Measurements from ENCODE around the gene MRPS22.
"Not testable (repeated sequence)": the region's sequence is repeated elsewhere in the genome, so short reads cannot be mapped to it uniquely, and the experiment has no call there.

MRPS22 gene

DNA sequence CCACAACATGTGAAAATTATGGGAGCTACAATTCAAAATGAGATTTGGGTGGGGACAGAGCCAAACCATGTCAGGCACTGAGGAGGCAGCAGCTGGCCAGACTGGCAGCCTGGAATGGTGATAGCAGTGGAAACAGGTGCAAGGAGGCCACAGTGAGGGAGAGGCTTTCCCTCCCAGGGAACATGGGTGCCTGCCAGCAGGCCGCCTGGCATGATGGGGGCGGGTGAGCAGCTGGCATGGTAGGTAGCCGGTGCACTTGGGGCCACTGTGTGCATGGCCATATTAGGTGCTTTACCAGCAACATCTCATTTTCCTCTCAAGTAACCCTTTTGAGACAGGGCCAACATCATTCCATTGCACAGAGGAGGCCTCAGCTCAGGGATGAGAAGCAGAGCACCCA, 18.3 kb upstream of the MRPS22 start:
- no peak for DNase-seq (ENCODE audit: low read depth, low spot score)
- no peaks in the 10 kb centered on the region for H3K36me3 ChIP-seq (ENCODE audit: insufficient read depth, low read length)
- H3K27ac ChIP-seq, result no peak overlapping the region
- H3K9ac ChIP-seq (ENCODE audit: insufficient read length), result no peak overlapping the region
- H3K4me3 ChIP-seq, result no peak overlapping the region
- no peak for TF ChIP-seq FOXP2 (optimal IDR thresholded peaks at IDR 0.05; ENCODE audit: control extremely low read depth, extremely low read length, insufficient read depth)
- TF ChIP-seq EZH2 (IDR thresholded peaks at IDR 0.05), result no peak
- TF ChIP-seq POLR2AphosphoS5 (IDR thresholded peaks at IDR 0.05; ENCODE audit: borderline replicate concordance, low read depth, low read length), result no peak
- H3K9me3 ChIP-seq (ENCODE audit: low read depth, low read length), result no peaks in the 10 kb centered on the region

DNA sequence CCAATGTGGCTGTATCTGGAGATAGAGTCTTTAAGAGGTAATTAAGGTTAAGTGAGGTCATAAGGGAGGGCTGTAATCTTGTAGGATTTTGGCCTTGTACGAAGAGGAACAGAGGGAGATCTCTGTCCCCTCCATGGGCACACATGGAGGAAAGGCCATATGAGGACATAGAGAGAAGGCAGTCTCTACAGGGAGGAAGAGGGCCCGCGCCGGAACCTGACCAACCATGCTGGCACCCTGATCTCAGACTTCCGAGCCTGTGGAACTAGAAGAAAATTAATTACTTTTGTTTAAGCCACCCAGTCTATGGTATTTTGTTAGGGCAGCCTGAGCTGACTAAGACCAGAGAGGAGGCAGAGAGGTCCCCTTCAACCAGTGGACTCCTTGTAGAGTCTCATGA, 17.7 kb upstream of the MRPS22 start:
- Histone ChIP-seq H3K9ac (ENCODE audit: insufficient read length) (no peak overlapping the region), H3K27ac (no peak overlapping the region), H3K4me3 (no peak overlapping the region), H3K9me3 (ENCODE audit: low read depth, low read length) (no peaks in the 10 kb centered on the region), H3K36me3 (ENCODE audit: insufficient read depth, low read length) (no peaks in the 10 kb centered on the region)
- DNase-seq (ENCODE audit: low read depth, low spot score), result no peak
- TF ChIP-seq POLR2AphosphoS5 (IDR thresholded peaks at IDR 0.05; ENCODE audit: borderline replicate concordance, low read depth, low read length), result no peak
- no peak for TF ChIP-seq FOXP2 (optimal IDR thresholded peaks at IDR 0.05; ENCODE audit: control extremely low read depth, extremely low read length, insufficient read depth)
- TF ChIP-seq EZH2 (IDR thresholded peaks at IDR 0.05), result no peak

DNA sequence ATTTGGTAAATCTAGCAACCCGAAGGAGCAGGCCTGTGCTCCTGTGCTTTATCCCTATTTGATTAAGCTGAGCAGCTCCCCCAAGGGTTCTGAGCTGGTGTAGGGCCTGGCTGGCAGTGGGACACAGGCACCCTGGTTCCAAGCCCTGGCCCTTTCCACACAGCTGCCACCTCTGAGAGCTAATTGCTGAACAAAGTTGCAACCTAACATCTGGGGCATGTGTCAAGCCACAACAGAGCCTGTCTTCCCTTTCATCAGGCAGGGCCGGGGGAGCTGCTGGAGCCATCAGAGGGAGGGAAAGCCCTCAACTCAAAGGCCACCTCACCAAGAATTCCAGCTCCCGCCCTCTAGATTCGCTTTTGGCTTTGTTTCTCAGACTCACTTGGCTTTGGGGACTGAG, 17.1 kb upstream of the MRPS22 start:
- Histone ChIP-seq H3K36me3 (ENCODE audit: insufficient read depth, low read length) (no peaks in the 10 kb centered on the region), H3K27ac (no peak overlapping the region), H3K4me3 (no peak overlapping the region), H3K9ac (ENCODE audit: insufficient read length) (no peak overlapping the region), H3K9me3 (ENCODE audit: low read depth, low read length) (no peaks in the 10 kb centered on the region)
- no peak for DNase-seq (ENCODE audit: low read depth, low spot score)
- TF ChIP-seq FOXP2 (optimal IDR thresholded peaks at IDR 0.05; ENCODE audit: control extremely low read depth, extremely low read length, insufficient read depth) (no peak), POLR2AphosphoS5 (IDR thresholded peaks at IDR 0.05; ENCODE audit: borderline replicate concordance, low read depth, low read length) (no peak), EZH2 (IDR thresholded peaks at IDR 0.05) (no peak)

DNA sequence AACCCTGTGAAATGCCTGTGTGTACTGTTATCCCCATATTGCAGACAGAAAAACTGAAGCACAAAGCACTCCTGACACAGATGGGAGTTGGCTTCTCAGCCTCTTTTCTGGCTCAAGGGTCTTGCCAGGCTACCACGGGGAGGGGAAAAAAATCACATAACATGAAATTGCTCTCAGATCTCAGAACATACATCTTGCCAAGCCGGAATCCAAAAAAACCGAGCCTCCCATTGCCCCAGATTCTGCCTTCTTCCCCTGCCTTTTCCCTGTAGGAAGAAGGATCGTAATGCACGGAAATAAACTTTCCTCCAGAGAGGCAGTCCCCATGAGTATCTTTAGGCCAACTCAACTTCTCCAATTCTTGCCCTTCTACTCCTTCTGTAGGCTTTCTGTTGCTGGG, 16.6 kb upstream of the MRPS22 start:
- DNase-seq (ENCODE audit: low read depth, low spot score), result no peak
- Histone ChIP-seq H3K9ac (ENCODE audit: insufficient read length) (no peak overlapping the region), H3K9me3 (ENCODE audit: low read depth, low read length) (no peaks in the 10 kb centered on the region), H3K27ac (no peak overlapping the region), H3K36me3 (ENCODE audit: insufficient read depth, low read length) (no peaks in the 10 kb centered on the region), H3K4me3 (no peak overlapping the region)
- no peak for TF ChIP-seq EZH2 (IDR thresholded peaks at IDR 0.05)
- no peak for TF ChIP-seq FOXP2 (optimal IDR thresholded peaks at IDR 0.05; ENCODE audit: control extremely low read depth, extremely low read length, insufficient read depth)
- no peak for TF ChIP-seq POLR2AphosphoS5 (IDR thresholded peaks at IDR 0.05; ENCODE audit: borderline replicate concordance, low read depth, low read length)

DNA sequence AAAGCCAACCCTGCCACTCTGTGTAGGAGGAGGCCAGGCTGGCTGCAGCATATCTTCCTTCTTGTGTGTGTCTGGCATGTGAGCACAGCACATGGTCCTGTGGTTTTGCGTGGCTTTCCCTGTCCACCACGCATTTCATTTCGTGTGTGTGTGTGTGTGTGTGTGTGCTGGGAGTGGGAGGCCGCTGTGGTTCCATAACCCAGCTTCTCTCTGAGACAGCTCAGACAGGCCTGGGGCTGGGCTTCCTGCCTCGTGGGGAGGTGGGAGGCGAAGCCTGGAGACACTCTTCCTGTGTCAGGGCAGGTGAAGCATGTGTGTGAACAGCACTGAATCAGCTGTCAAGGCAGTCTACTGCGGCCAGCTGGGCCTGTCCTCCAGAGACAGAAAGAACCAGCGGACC, 16.0 kb upstream of the MRPS22 start:
- TF ChIP-seq POLR2AphosphoS5 (IDR thresholded peaks at IDR 0.05; ENCODE audit: borderline replicate concordance, low read depth, low read length), result no peak
- TF ChIP-seq EZH2 (IDR thresholded peaks at IDR 0.05), result no peak
- TF ChIP-seq FOXP2 (optimal IDR thresholded peaks at IDR 0.05; ENCODE audit: control extremely low read depth, extremely low read length, insufficient read depth), result no peak

DNA sequence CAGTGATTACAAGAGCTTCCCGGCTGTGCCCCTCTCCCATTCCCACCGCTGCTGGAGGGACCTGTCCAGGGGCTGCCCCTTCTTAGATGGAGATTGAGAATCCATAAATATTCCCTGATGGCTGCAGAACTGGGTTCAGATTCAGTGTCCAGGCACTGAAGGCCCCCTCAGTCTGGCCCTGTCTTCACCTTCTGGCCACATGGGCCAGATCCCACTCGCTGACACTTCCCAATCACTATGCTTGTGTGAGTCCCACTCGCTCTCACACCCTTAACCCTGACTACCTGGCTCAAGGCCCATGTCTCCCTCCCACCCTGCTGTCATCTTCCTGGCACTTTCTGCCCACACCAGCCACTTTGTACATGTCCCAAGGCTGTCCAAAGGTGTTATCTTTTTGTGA, 15.5 kb upstream of the MRPS22 start:
- H3K36me3 ChIP-seq (ENCODE audit: insufficient read depth, low read length), result no peaks in the 10 kb centered on the region
- no peak for DNase-seq (ENCODE audit: low read depth, low spot score)
- no peaks in the 10 kb centered on the region for H3K9me3 ChIP-seq (ENCODE audit: low read depth, low read length)
- no peak overlapping the region for H3K4me3 ChIP-seq
- TF ChIP-seq EZH2 (IDR thresholded peaks at IDR 0.05), result no peak
- no peak for TF ChIP-seq POLR2AphosphoS5 (IDR thresholded peaks at IDR 0.05; ENCODE audit: borderline replicate concordance, low read depth, low read length)
- TF ChIP-seq FOXP2 (optimal IDR thresholded peaks at IDR 0.05; ENCODE audit: control extremely low read depth, extremely low read length, insufficient read depth), result no peak
- H3K9ac ChIP-seq (ENCODE audit: insufficient read length), result no peak overlapping the region
- H3K27ac ChIP-seq, result no peak overlapping the region

More for the DNA sequence above, 16.0 kb upstream of the MRPS22 start:
- Histone ChIP-seq H3K9ac (ENCODE audit: insufficient read length) (no peak overlapping the region), H3K27ac (no peak overlapping the region), H3K4me3 (no peak overlapping the region), H3K36me3 (ENCODE audit: insufficient read depth, low read length) (no peaks in the 10 kb centered on the region), H3K9me3 (ENCODE audit: low read depth, low read length) (no peaks in the 10 kb centered on the region)
- DNase-seq (ENCODE audit: low read depth, low spot score), result no peak

DNA sequence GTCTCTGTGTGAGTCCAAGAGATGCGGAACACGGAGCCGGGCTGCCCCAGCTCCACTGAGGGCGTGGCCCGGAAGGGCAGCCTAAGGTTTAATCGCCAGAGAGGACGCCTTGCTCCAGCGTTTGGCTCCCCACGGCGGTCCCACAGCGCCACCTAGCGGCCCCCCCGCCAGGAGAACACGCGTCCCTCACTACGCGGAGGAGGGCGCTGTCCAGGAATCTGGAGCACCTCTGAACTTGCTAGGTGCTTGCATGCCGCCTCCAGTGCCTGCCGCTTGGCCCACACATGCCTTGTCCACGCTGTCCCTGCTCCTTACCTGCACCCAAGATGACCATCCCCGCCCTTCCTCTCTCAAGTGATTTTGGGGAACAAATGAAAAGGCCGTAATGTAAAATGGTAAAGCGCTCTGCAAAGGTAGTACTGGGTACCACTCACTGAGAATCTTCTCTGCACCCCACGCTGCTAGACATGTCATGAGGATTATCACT, 14.4 kb upstream of the MRPS22 start:
- no peaks in the 10 kb centered on the region for H3K9me3 ChIP-seq (ENCODE audit: low read depth, low read length)
- H3K4me3 ChIP-seq, result peak overlapping the region; percentile 64
- no peak overlapping the region for H3K9ac ChIP-seq (ENCODE audit: insufficient read length)
- no peaks in the 10 kb centered on the region for H3K36me3 ChIP-seq (ENCODE audit: insufficient read depth, low read length)
- TF ChIP-seq POLR2AphosphoS5 (IDR thresholded peaks at IDR 0.05; ENCODE audit: borderline replicate concordance, low read depth, low read length) (no peak), EZH2 (IDR thresholded peaks at IDR 0.05) (no peak), FOXP2 (optimal IDR thresholded peaks at IDR 0.05; ENCODE audit: control extremely low read depth, extremely low read length, insufficient read depth) (peak; percentile 63)
- no peak overlapping the region for H3K27ac ChIP-seq
- DNase-seq (ENCODE audit: low read depth, low spot score), result no peak

DNA sequence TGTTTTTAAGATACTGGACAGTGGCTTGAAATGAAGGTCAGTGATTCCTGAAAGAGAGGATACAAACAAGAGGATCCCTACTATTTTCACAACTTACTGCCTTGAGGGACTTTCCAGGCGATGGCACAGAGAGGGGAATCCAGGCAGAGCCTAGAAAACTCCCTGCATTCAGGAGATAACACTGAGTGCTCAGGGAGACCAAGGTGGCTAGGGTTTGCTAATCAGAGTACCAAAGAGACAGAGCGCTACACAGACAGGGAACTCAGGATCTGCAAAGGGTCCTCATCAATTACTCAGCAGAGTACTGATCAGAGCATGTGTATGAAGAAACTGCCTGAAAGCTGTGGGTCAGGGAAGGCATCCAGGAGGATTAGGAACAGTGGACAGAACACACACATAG, 11.7 kb upstream of the MRPS22 start:
- H3K9ac ChIP-seq (ENCODE audit: insufficient read length), result no peak overlapping the region
- DNase-seq (ENCODE audit: low read depth, low spot score), result no peak
- H3K27ac ChIP-seq, result no peak overlapping the region
- no peaks in the 10 kb centered on the region for H3K9me3 ChIP-seq (ENCODE audit: low read depth, low read length)
- H3K4me3 ChIP-seq, result no peak overlapping the region
- H3K36me3 ChIP-seq (ENCODE audit: insufficient read depth, low read length), result no peaks in the 10 kb centered on the region
- TF ChIP-seq EZH2 (IDR thresholded peaks at IDR 0.05) (no peak), FOXP2 (optimal IDR thresholded peaks at IDR 0.05; ENCODE audit: control extremely low read depth, extremely low read length, insufficient read depth) (no peak), POLR2AphosphoS5 (IDR thresholded peaks at IDR 0.05; ENCODE audit: borderline replicate concordance, low read depth, low read length) (no peak)

DNA sequence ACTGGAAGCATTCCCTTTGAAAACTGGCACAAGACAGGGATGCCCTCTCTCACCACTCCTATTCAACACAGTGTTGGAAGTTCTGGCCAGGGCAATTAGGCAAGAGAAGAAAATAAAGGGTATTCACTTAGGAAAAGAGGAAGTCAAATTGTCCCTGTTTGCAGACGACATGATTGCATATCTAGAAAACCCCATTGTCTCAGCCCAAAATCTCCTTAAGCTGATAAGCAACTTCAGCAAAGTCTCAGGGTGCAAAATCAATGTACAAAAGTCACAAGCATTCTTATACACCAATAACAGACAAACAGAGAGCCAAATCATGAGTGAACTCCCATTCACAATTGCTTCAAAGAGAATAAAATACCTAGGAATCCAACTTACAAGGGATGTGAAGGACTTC, 9.1 kb upstream of the MRPS22 start:
- not testable (repeated sequence) for H3K9me3 ChIP-seq (ENCODE audit: low read depth, low read length); H3K9ac ChIP-seq (ENCODE audit: insufficient read length); H3K4me3 ChIP-seq; H3K27ac ChIP-seq; DNase-seq (ENCODE audit: low read depth, low spot score); H3K36me3 ChIP-seq (ENCODE audit: insufficient read depth, low read length)
